GM15510 (cell line): ENCODE results near the gene PKMYT1.
A peak's percentile ranks its signal among the peaks of the same experiment; 100 is the strongest.

Source experiments
- POLR2A ChIP-seq: IDR thresholded peaks from 3 replicates; pipeline ENCODE4 v1.6.1; 2011; ENCODE audit warnings: borderline replicate concordance; ENCODE audit not compliant: insufficient read length; ENCODE audit errors: extremely low read depth

PKMYT1 gene

DNA sequence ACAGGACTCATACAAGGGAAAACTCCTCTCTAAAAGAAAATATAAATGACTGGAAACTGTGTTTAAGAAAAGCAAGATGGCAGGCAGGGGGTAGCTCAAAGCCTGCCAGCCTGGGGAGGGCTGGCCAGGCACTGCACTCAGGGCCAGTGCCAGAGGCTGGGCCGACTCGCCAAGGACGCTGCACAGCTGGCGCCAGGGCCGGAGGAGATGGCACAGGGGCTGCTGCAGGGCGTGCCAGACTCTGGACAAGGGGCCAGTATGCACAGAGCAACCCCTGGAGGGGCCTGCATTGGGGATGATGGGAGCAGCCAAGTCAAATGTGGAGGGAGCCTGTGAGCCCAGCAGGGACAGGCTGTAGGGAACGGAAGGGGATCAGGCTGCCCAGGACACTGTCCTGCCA, 4.0 kb downstream of the PKMYT1 start:
- no peak for TF ChIP-seq POLR2A

DNA sequence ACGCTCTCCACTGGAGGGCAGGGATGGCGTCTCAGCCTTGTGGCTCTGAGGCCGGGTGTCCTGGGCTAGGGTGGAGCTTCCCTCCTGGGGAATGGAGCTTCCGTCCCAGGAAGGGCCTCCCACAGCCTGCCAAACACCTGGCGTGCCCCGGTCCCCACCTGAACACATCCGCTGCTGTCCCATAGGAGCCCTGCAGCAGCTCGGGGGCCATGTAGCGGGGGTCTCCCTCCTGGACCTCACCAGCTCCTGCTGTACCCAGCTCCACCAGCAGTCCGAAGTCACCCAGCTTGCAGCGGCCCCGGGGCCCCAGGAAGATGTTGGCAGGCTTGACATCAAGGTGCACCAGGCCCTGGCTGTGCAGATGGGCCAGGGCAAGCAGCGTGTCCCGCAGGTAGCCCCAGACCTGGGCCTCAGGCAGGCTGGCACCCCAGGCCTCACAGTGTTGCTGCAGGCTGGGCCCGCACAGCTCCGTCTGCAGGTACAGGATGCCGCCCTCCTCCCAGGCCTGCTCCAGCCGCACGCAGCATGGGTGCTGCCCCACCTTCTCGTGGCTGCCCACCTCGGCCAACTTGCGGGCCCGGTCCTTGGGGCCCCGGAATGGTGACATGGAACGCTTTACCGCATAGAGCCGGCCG, 5.0 kb downstream of the PKMYT1 start:
- TF ChIP-seq POLR2A = no peak

DNA sequence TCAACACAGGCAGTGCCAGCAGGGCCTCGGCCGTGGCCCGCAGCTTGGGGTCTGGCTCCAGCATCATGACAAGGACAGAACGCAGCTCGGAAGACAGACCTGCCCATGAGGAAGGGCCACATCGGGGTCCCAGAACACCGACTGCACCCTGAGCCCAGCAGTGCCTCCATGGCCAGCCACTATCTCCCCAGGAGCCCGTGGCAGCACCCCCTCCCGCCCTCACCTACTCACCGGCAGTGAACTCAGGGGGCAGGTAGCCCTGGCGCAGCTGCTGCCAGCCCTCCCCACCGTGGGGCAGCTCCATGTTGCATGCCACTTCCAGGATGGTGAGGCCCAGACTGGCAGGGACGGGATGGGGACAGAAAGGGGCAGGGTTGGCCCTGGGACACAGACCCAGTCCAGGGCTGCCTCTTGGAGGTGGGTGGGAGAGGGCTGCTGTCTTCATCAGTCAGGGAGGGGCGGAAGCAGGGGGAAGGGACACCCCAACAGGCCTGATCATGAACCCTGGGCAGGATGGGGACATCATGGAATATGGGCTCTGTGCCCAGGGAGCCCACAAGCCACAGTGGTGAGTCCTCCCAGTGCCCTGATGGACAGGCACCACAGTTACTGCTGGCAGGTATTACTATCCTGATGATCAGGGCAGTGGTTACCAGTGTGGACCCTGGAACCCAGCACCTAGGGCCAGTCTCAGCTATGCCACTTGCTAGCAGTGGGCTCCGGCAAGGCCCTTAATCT, 5.8 kb downstream of the PKMYT1 start:
- TF ChIP-seq POLR2A = no peak

DNA sequence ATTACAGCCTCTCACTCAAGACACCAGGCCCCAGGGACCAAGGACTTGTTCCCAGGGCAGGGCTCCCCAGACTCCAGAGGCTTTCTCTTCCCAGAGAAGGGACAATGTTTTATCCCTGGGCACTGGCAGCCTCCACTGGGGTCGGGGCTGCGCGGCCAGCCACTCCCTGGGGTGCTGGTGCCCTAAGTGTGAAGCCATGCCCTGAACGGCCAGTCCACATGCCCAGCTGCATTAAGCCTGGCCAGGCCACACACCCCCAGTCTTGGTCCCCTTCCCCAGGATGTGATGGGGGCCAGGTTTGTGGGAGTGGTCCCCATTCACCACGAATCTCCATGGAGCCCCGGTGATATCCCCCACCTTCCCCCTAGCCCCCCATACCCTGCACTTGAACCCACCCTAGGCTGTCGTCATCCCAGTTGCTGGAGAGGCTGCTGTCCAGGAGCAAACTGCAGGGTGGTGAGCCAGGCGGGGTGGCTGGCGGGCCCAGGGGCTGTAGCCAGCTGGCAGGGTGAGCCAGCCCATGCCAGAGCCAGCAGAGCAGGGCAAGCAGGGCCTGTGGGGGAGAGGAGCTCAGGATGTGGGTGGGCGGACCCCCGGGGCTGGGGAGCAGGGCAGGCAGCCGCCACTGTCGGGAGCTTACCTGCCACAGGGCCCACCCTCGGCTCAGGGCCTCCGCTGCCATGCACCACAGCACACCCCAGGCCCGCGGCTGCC, 6.5 kb downstream of the PKMYT1 start:
- TF ChIP-seq POLR2A = no peak

DNA sequence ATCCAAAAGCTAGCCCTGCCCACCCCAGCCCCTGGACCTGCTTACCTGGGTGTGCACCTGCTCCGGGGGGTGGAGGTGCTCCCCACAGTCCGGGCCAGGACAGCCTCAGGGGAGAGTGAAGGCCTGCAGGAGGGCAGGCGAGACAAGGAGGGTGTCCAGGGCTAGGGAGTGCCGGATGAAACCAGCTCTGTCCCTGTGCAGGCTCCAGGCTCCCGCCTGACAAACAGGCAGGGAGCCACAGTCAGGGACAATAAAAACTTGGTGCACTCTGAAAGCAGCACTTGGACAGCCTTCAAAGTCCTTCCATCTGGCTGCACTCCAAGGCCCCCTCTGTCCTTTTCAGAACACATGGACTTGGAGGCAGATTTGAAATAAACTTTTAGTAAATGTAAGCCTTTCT, 7.2 kb downstream of the PKMYT1 start:
- TF ChIP-seq POLR2A = no peak

DNA sequence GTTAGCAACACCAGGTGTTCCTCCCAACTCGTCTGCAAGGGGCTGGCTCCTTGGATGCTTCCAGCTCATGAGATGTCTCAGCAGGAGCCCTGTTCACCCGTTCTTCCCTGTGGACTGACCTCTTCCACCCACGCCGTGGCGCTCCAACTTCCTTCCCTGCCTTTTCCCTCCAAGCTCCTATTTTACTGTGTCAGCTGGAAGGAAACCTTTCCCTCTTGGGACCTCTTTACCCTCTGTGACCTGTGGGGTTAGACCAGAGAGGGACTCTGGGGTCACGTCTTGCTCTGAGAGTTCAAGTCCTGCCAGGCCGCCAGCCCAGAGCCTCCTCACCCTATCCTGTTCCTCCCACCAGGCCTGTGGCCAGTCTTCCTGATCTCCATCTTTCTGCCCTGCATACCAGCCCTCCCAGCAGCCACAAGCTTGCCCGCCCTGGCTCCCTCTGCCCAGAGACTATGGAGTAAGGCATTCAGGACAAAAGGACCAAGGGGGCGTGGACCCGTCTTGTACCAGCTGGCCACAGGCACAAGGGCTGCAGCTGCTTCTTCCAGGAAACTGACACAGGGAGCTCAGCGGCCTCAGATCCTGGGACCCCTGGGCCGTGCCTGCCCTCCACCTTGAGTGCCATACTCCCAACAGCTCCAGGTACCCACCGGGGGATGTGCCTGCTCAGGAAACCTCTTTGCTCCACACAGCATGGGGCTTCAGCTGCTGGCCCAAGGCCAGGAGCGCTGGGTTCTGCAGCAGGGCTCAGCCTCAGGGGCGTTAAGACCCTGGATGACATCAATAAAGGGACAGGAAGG, 8.1 kb downstream of the PKMYT1 start:
- no peak for TF ChIP-seq POLR2A

DNA sequence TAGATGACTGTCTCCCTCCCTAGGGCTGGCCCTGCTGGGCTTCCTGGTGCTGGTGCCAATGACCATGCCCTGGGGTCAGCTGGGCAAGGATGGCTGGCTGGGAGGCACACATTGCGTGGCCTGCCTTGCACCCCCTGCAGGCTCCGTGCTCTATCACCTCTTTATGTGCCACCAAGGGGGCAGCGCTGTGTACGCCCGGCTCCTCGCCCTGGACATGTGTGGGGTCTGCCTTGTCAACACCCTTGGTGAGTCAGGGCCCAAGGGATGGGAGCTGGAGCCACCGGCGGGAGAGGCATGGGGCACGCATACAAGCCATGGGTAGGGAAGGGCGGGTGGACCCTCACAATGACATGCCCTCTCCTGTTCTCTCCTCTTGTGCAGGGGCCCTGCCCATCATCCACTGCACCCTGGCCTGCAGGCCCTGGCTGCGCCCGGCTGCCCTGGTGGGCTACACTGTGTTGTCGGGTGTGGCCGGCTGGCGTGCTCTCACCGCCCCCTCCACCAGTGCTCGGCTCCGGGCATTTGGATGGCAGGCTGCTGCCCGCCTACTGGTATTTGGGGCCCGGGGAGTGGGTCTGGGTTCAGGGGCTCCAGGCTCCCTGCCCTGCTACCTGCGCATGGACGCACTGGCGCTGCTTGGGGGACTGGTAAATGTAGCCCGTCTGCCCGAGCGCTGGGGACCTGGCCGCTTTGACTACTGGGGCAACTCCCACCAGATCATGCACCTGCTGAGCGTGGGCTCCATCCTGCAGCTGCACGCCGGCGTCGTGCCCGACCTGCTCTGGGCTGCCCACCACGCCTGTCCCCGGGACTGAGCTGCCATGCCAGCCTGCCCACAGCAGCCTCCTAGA, 8.9 kb downstream of the PKMYT1 start:
- peak; percentile 13 for TF ChIP-seq POLR2A

DNA sequence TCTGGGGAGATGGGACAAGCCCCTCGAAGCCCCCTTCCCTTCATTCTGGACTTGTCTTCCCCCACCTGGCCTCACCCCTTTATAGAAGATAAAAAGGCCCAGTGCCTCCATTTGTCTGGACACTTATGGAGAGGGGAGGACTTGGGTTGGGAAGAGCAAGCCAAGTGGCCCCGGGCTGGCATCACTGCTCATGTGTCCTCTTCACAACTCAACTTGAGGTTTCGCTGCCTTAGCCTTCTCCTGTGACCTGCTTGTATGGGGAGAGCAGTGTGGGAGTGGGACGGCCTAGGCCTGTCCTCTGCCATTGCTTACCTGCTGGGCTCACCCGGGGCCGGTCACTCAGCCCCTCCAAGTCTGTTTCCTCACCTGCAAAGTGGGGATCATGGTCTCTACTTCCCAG, 9.7 kb downstream of the PKMYT1 start:
- TF ChIP-seq POLR2A = no peak

DNA sequence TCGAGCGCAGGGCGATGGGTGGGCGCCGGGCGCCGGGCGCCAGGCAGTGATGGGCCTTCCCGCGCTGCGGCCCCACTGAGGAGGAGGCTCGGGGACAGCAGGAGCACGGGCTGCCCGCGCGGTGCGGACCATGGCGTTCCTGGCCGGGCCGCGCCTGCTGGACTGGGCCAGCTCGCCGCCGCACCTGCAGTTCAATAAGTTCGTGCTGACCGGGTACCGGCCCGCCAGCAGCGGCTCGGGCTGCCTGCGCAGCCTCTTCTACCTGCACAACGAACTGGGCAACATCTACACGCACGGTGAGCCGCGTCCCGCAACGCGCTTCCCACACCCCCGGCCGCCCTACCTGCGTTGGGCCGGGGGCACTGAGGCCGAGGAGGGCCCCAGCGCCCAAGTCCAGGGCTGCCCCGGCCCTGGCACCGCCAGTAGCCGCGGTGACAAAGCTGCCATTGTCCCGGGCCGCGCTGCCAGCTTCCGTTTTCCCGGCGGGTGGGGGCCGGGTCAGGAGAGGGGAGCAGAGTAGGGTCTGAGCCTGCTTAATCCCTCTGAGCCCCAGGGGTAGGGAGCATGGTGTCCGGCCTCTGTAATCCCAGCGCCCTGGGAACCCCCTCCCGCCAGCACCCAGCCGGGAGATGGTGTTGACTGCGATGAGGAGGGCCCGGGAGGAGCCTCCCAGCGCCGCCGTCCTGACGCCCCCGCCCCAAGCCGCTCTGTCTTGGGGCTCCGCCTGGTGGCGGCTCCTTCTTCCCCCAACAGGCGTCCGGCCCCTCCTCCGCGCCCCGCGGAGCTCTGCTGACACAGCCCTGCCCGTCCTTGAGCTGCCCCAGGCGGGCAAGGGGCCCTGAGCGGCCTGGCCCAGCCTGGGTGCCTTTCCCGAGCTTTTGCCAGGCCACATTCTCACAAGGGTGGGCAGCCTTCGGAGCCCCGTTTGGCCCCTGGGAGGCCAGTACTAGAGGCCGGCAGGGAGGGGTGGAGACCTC, 10.4 kb downstream of the PKMYT1 start:
- peak; percentile 47 for TF ChIP-seq POLR2A

DNA sequence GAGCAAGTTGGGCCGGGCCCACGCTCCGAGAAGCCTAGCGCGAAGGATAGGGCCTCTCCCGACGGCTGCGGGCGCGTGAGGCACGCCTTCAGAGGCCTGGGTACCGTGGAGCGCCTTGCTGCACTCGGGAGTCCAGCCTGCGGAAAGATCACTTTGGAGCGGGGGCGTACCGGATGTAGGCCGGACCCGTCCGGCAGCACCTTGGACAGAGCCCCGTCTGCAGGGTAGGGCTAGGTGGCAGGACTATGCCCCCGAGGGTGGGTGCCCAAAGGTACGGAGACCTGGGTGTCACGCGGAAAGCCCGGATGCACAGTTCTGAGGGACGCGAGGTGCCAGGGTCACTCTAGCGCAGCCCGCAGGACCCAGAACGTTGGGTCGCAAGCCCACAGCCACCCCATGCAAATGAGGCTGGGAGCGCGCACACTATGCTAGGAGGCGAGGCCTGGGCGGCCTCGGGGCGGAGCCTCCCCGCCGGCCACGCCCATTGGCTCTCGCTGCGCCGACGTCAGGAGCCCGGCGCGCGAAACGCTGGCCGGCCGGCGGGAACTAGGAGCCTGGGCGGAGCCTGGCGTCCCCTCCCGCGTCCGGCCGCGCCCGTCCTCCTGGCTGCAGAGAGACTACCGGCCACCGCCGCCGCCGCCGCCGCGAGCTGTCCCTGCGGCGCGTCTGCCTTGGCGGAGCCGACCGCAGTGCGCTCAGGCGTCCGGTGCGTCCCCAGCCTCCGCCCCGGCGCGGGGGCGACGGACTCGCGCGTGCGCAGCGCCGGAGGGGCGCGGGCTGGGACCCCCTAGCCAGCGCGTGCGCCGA, 11.3 kb downstream of the PKMYT1 start, which contains the start of gene PAQR4:
Gene PAQR4 (plus strand): TSS at position 611 of the 807 bp plus-strand sequence. CDS start 327 bp downstream, outside the sequence.
- peak; percentile 56 for TF ChIP-seq POLR2A

DNA sequence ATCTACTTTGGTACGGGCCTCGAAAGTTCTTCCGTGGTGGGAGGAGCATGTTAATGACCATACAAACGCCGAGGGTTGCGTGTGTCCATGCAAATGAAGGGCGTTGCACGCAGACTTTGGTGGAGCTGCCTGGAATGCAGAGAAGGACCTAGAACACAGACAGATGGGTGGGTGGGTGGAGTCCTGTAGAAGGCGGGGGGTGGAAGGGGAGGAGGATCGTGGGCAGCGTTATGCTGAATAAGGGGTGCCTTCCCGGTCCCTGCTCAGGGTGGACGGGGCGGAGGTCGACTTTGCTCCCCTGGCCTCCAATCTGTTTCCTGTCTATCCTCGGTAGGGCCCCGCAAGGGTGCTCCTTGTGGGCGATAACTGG, 11.9 kb downstream of the PKMYT1 start:
- no peak for TF ChIP-seq POLR2A

DNA sequence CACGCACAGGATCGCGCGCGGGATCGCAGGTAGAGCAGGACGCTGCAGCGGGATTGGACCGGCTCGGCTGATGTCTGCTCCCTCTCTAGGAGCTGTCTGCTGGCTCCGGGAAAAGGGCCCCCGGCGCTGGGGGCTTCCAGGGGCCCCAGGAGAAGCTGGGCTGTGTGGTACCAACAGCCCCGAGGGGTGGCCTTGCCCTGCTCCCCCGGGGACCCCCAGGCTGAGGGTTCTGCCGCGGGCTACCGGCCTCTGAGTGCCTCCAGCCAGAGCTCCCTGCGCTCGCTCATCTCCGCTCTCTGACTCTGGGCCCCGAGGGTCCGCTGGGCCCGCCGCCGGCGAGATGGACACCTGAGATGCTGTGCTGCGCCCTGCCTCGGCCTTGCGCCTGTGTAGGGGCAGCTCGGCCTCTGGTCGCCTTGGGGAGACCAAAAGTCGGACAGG, 12.5 kb downstream of the PKMYT1 start:
- no peak for TF ChIP-seq POLR2A
